IMR-90 (cell line): ENCODE measurements around the gene RNF31. TPM values are rescaled to one million over a fixed set of nuclear protein-coding genes. Genes with fewer than 3 reads are reported as not detected.

ENCODE experiments used
- ATAC-seq: fragments of 200-7000 bp; cut with Tn5 transposase; 2 replicates; pipeline ENCODE4 v1.9.1; 2020; ENCODE audit warnings: low read depth, mild to moderate bottlenecking, moderate library complexity
- BruUV-seq: library from RNA; stranded (reverse); fragments of 400-500 nt; replicated peaks from 2 replicates; lab custom pipeline; 2021; lab: Mats Ljungman, UMichigan
- CTCF ChIA-PET: fragments of 300-600 bp; formaldehyde crosslinking; extraction: SDS; loops from one replicate; lab custom pipeline; 2021; ENCODE audit warnings: antibody characterized with exemption; lab: Yijun Ruan, JAX
- POLR2A ChIA-PET: fragments of 300-600 bp; sonication (Branson Sonifier 250); formaldehyde crosslinking; loops from one replicate; lab custom pipeline; 2022; ENCODE audit warnings: antibody characterized with exemption; ENCODE audit not compliant: unreplicated experiment; lab: Charles Lee
- DNase-seq: peaks from one replicate; pipeline ENCODE4 v3.0.0; 2013
- H2AFZ ChIP-seq: replicated peaks from 2 replicates; pipeline ENCODE3; 2013; ENCODE audit warnings: low read length, mild to moderate bottlenecking; ENCODE audit not compliant: poor library complexity
- H2AK5ac ChIP-seq: 2 replicates; pipeline ENCODE4 v1.6.1; 2013; ENCODE audit warnings: low read depth, low read length, inconsistent platforms
- H2AK9ac ChIP-seq: replicated peaks from 2 replicates; pipeline ENCODE3; 2013; ENCODE audit warnings: mild to moderate bottlenecking, low read depth, low read length, moderate library complexity; ENCODE audit not compliant: poor library complexity
- H2BK120ac ChIP-seq: 2 replicates; pipeline ENCODE4 v1.6.1; 2013; ENCODE audit warnings: low read depth, low read length, inconsistent platforms
- H2BK15ac ChIP-seq: 3 replicates; pipeline ENCODE4 v1.6.1; 2013; ENCODE audit warnings: low read depth, low read length, inconsistent platforms
- H2BK20ac ChIP-seq: 2 replicates; pipeline ENCODE4 v1.6.1; 2013; ENCODE audit warnings: low read depth, mild to moderate bottlenecking, inconsistent platforms, low read length, moderate library complexity
- H2BK5ac ChIP-seq: 2 replicates; pipeline ENCODE4 v1.6.1; 2013; ENCODE audit warnings: mild to moderate bottlenecking, low read depth, low read length, inconsistent platforms; ENCODE audit not compliant: poor library complexity, severe bottlenecking
- H3K14ac ChIP-seq: replicated peaks from 2 replicates; pipeline ENCODE4 v1.6.1; 2013; ENCODE audit warnings: low read depth, low read length, inconsistent platforms
- H3K18ac ChIP-seq: 2 replicates; pipeline ENCODE4 v1.6.1; 2013; ENCODE audit warnings: low read depth, low read length, control low read depth
- H3K23ac ChIP-seq: 2 replicates; pipeline ENCODE4 v1.6.1; 2013; ENCODE audit warnings: low read depth, low read length, inconsistent platforms
- H3K27ac ChIP-seq: 2 replicates; pipeline ENCODE4 v1.5.1; 2013; ENCODE audit warnings: mild to moderate bottlenecking, control low read depth, low read length; ENCODE audit not compliant: insufficient read depth
- H3K27me3 ChIP-seq: 2 replicates; pipeline ENCODE4 v1.6.1; 2013; ENCODE audit warnings: low read length; ENCODE audit not compliant: control insufficient read depth, insufficient read depth
- H3K36me3 ChIP-seq: 2 replicates; pipeline ENCODE4 v1.6.1; 2013; ENCODE audit warnings: low read length, mixed read lengths; ENCODE audit not compliant: control insufficient read depth, insufficient read depth
- H3K4ac ChIP-seq: 2 replicates; pipeline ENCODE4 v1.6.1; 2013; ENCODE audit warnings: low read depth, low read length, inconsistent platforms
- H3K4me1 ChIP-seq: 2 replicates; pipeline ENCODE4 v1.6.1; 2013; ENCODE audit warnings: low read length, mixed read lengths; ENCODE audit not compliant: control insufficient read depth, insufficient read depth
- H3K4me2 ChIP-seq: 2 replicates; pipeline ENCODE4 v1.6.1; 2013; ENCODE audit warnings: low read depth, mild to moderate bottlenecking, control low read depth, low read length, moderate library complexity
- H3K4me3 ChIP-seq: 2 replicates; pipeline ENCODE4 v1.5.1; 2013; ENCODE audit warnings: low read depth, mild to moderate bottlenecking, control low read depth, low read length, moderate library complexity; ENCODE audit not compliant: insufficient read depth
- H3K56ac ChIP-seq: 2 replicates; pipeline ENCODE4 v1.6.1; 2013; ENCODE audit warnings: low read length, inconsistent platforms; ENCODE audit not compliant: insufficient read depth; ENCODE audit errors: extremely low read depth
- H3K79me1 ChIP-seq, 2 experiments: 2 replicates each; pipeline ENCODE4 v1.6.1; 2013; ENCODE audit warnings: low read length in 2 of 2, inconsistent platforms in 1 of 2, low read depth in 1 of 2
- H3K9ac ChIP-seq: 2 replicates; pipeline ENCODE4 v1.6.1; 2013; ENCODE audit warnings: low read depth, low read length, control low read depth
- H3K9me1 ChIP-seq: 2 replicates; pipeline ENCODE4 v1.6.1; 2013; ENCODE audit warnings: low read length, inconsistent platforms; ENCODE audit not compliant: insufficient read depth
- H3K9me3 ChIP-seq: 2 replicates; pipeline ENCODE4 v1.6.1; 2013; ENCODE audit warnings: low read length; ENCODE audit not compliant: control insufficient read depth, insufficient read depth
- H4K20me1 ChIP-seq: 2 replicates; pipeline ENCODE4 v1.6.1; 2013; ENCODE audit warnings: low read length, inconsistent platforms; ENCODE audit not compliant: insufficient read depth
- H4K5ac ChIP-seq: 2 replicates; pipeline ENCODE4 v1.6.1; 2013; ENCODE audit warnings: mild to moderate bottlenecking, low read depth, low read length, control low read depth
- H4K8ac ChIP-seq, 2 experiments: 2 replicates each; pipeline ENCODE4 v1.6.1; 2013; ENCODE audit warnings: low read depth in 2 of 2, low read length in 2 of 2, control low read depth in 1 of 2, inconsistent platforms in 1 of 2
- H4K91ac ChIP-seq: 2 replicates; pipeline ENCODE4 v1.6.1; 2013; ENCODE audit warnings: low read depth, low read length, inconsistent platforms; ENCODE audit not compliant: insufficient read depth
- BHLHE40 ChIP-seq: fragments of 150-350 bp; IDR thresholded peaks from 2 replicates; pipeline ENCODE4 v1.6.1; 2016; ENCODE audit warnings: mild to moderate bottlenecking, low read depth, low read length
- CEBPB ChIP-seq: IDR thresholded peaks from 2 replicates; pipeline ENCODE4 v1.6.1; 2012; ENCODE audit warnings: low read depth, low read length, improper control_type of control experiment
- MAFK ChIP-seq: IDR thresholded peaks from 2 replicates; pipeline ENCODE4 v1.6.1; 2012; ENCODE audit warnings: low read depth, low read length, improper control_type of control experiment
- MAZ ChIP-seq: IDR thresholded peaks from 2 replicates; pipeline ENCODE4 v1.6.1; 2012; ENCODE audit warnings: low read depth, mild to moderate bottlenecking, low read length, improper control_type of control experiment, moderate library complexity, borderline replicate concordance
- MXI1 ChIP-seq: IDR thresholded peaks from 2 replicates; pipeline ENCODE4 v1.6.1; 2012; ENCODE audit warnings: low read depth, mild to moderate bottlenecking, low read length, moderate library complexity, borderline replicate concordance
- NFE2L2 ChIP-seq: fragments of 150-350 bp; IDR thresholded peaks from 2 replicates; pipeline ENCODE4 v1.6.1; 2016; ENCODE audit warnings: low read depth, mild to moderate bottlenecking, low read length
- POLR2A ChIP-seq: IDR thresholded peaks from 2 replicates; pipeline ENCODE4 v1.6.1; 2012; ENCODE audit warnings: mild to moderate bottlenecking, low read depth, low read length
- RAD21 ChIP-seq: IDR thresholded peaks from 2 replicates; pipeline ENCODE4 v1.6.1; 2012; ENCODE audit warnings: low read length, improper control_type of control experiment
- RCOR1 ChIP-seq: IDR thresholded peaks from 2 replicates; pipeline ENCODE4 v1.6.1; 2012; ENCODE audit warnings: mild to moderate bottlenecking, low read length, improper control_type of control experiment; ENCODE audit not compliant: insufficient replicate concordance
- RFX5 ChIP-seq: IDR thresholded peaks from 2 replicates; pipeline ENCODE4 v1.8.0; 2012; ENCODE audit warnings: low read depth, mild to moderate bottlenecking, low read length, moderate library complexity
- SMC3 ChIP-seq: fragments of 150-350 bp; IDR thresholded peaks from 2 replicates; pipeline ENCODE4 v1.6.1; 2016; ENCODE audit warnings: low read depth, mild to moderate bottlenecking, antibody characterized with exemption, low read length, moderate library complexity
- USF2 ChIP-seq: fragments of 150-350 bp; IDR thresholded peaks from 2 replicates; pipeline ENCODE4 v1.6.1; 2017; ENCODE audit warnings: mild to moderate bottlenecking, antibody characterized with exemption, low read length, low read depth
- WGBS, 2 experiments: methylation state at CpG; one replicate each; pipeline versions ENCODE4 v1.1.5 to v1.1.7; 2013; ENCODE audit warnings: missing lambda C conversion rate in 2 of 2; ENCODE audit not compliant: insufficient read length in 1 of 2; ENCODE audit errors: extremely low coverage in 2 of 2; 5-methylcytosine and 5-hydroxymethylcytosine counted together
- dilution Hi-C: fragments of 300-500 bp; cut with HindIII; formaldehyde crosslinking; loops from one replicate; pipeline ENCODE4 v1.14.3; 2018; ENCODE audit warnings: low sequenced_read_pairs; ENCODE audit not compliant: unreplicated experiment
- in situ Hi-C: fragments of 300-500 bp; cut with MboI; formaldehyde crosslinking; loops from 3 replicates; pipeline ENCODE4 v1.14.3; 2019; ENCODE audit warnings: low sequenced_read_pairs, inconsistent platforms, mixed read lengths
- intact Hi-C: fragments of 100-400 bp; cut with micrococcal nuclease; formaldehyde crosslinking; loops from 2 replicates; pipeline ENCODE4 v1.10.0; 2022
- polyA plus RNA-seq, 3 experiments: library from polyadenylated mRNA; depleted of rRNA; stranded (reverse); fragments of >200 nt; gene quantifications; 2 replicates each; pipeline ENCODE4 v1.2.3, GENCODE V29; 2012; ENCODE audit warnings: low replicate concordance in 1 of 3
- total RNA-seq: library from RNA; depleted of rRNA; stranded (reverse); fragments of >200 nt; gene quantifications from 2 replicates; pipeline ENCODE4 v1.2.3, GENCODE V29; 2012
- TF ChIP-seq, protein P1 (sequence below): conservative IDR thresholded peaks from 2 replicates; pipeline ENCODE4 v1.5.1; 2012; ENCODE audit warnings: mild to moderate bottlenecking, low read depth, low read length, improper control_type of control experiment

The RNF31 gene
- total and polyA plus RNA-seq, 2 of the 4 experiments (the other 2 are of a cell fraction), result 31.6 to 37.5 TPM

DNA sequence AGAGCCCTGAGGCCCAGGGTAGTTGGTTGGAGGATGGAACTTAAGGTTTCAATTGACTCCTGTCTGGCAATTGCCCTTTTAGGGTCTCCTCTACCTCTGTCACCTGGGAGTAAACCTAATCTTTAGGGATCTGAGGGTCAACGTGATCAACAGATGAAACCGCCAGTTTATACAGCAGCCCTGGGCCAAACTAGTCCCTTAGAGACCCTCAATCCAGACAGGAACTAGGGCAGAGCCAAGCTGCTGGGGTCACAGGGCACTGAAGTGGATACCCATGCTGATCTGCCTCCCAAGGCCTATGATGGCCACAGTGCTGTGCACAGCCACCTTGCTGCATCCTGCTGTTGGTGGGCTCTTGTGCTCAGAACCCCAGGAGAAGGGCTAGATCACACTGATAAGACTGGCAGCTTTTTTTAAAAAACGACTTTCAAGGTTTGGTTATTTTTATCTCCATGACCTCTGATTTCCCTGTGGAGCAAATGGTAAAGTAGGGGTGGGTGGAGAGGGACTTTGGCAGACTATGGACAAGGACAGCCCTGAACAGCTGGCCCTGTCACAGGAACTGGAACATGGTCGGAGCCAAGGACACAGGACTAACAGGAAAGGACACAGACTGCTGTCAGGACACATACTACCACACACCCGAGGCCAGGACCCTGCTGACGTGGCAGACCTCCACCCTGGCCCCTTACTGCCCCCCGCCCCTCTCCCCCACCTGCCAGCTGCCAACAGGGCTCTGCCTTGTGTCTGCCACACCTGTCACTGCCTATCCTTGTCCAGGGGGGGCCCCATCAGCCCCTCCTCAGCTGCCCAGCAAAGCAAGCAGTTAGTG lies 16.4 kb upstream of the RNF31 start (continued):
- TF ChIP-seq NFE2L2, result no peak

GRCh38 chr14:24131549-24131966 lies 15.7 kb upstream of the RNF31 start:
- Histone ChIP-seq H3K18ac (no peak overlapping the region), H4K8ac (no peak overlapping the region), H3K4me3 (no peak overlapping the region), H2AFZ (no peak overlapping the region), H3K9me1 (0 out of 2 replicates have a peak, but pooled peaks cover under 1% of the 10 kb centered on the region), H3K14ac (no peak overlapping the region), H2BK120ac (no peak overlapping the region), H3K9ac (no peak overlapping the region), H4K20me1 (no peaks in the 10 kb centered on the region), H3K4ac (no peak overlapping the region), H2BK20ac (no peak overlapping the region), H2BK15ac (no peak overlapping the region), H3K56ac (no peak overlapping the region), H3K36me3 (no peaks in the 10 kb centered on the region), H2AK5ac (no peak overlapping the region), H2BK5ac (no peak overlapping the region), H4K91ac (no peak overlapping the region), H3K9me3 (no peaks in the 10 kb centered on the region), H3K27ac (no peak overlapping the region), H3K4me1 (peaks cover 3% of the 10 kb centered on the region; the same call in 1 of the 2 replicates), H3K23ac (no peak overlapping the region), H2AK9ac (no peak overlapping the region), H4K5ac (no peak overlapping the region), H3K79me1 (peaks cover 2 to 4% of the 10 kb centered on the region in 2 experiments; a peak in 3 of 4 replicates), H3K4me2 (no peak overlapping the region), H3K27me3 (no peaks in the 10 kb centered on the region)
- ChIA-PET POLR2A (no interaction called here), CTCF (no interaction called here)
- ATAC-seq (no peak), DNase-seq (no peak)
- in situ Hi-C loops (loop anchor here (10.0 to 25.0 kb wide), 3 partner anchors 303 to 1044 kb away; partner anchors contain the start of genes ACIN1, BCL2L2, C14orf119 and PABPN1), intact Hi-C loops (no loop called here), dilution Hi-C loops (no loop called here)
- WGBS, 2 experiments, result 70% methylated on average over 7 of the region's 15 CpGs; no CpG with 5 or more reads in 1 of the 2 experiments
- no TSS peak for BruUV-seq
- TF ChIP-seq CEBPB (no peak), MAFK (no peak), SMC3 (no peak), POLR2A (no peak), RAD21 (no peak), BHLHE40 (no peak), NFE2L2 (no peak), MAZ (no peak), MXI1 (no peak), USF2 (no peak), RCOR1 (no peak), RFX5 (no peak)
- TF ChIP-seq, protein P1, sequence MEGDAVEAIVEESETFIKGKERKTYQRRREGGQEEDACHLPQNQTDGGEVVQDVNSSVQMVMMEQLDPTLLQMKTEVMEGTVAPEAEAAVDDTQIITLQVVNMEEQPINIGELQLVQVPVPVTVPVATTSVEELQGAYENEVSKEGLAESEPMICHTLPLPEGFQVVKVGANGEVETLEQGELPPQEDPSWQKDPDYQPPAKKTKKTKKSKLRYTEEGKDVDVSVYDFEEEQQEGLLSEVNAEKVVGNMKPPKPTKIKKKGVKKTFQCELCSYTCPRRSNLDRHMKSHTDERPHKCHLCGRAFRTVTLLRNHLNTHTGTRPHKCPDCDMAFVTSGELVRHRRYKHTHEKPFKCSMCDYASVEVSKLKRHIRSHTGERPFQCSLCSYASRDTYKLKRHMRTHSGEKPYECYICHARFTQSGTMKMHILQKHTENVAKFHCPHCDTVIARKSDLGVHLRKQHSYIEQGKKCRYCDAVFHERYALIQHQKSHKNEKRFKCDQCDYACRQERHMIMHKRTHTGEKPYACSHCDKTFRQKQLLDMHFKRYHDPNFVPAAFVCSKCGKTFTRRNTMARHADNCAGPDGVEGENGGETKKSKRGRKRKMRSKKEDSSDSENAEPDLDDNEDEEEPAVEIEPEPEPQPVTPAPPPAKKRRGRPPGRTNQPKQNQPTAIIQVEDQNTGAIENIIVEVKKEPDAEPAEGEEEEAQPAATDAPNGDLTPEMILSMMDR, result no peak
